ENCODE measurements around the gene OR1A1. TPM values are rescaled to one million over a fixed set of nuclear protein-coding genes. Genes with fewer than 3 reads are reported as not detected.

Gene OR1A1
- total RNA-seq, 1 experiment from 2014 or later, result not detected

GRCh38 chr17:3260600-3260999, 53.1 kb downstream of the OR1A1 start:
- Mint-ChIP-seq H3K4me1 (no peaks in the 10 kb centered on the region), H3K36me3 (ENCODE audit: insufficient read depth in 1 of 3, low read depth in 3 of 3) (peaks cover 12 to 39% (median 18%) of the 10 kb centered on the region in 3 experiments; a peak in 6 of 7 replicates), H3K4me3 (no peak overlapping the region), H3K27me3 (ENCODE audit: low read depth) (no peaks in the 10 kb centered on the region; the same call in 1 of the 2 replicates), H3K9me3 (peaks cover 71 to 84% of the 10 kb centered on the region in 2 experiments), H3K27ac (no peak overlapping the region)
- no peak for DNase-seq
- H2BK15ac ChIP-seq (ENCODE audit: low read depth, low read length), result no peak overlapping the region
- H2AFZ ChIP-seq (ENCODE audit: low read length), result no peak overlapping the region
- H3K9ac ChIP-seq (ENCODE audit: extremely low read depth, insufficient read length, low read length), result no peak overlapping the region
- H4K5ac ChIP-seq (ENCODE audit: insufficient read length, low read depth, low read length), result no peak overlapping the region
- TF ChIP-seq CTCF (conservative IDR thresholded peaks at IDR 0.05), result no peak
- no peak overlapping the region for H4K8ac ChIP-seq (replicated peaks; ENCODE audit: insufficient read length, low read depth, low read length)
- no peak overlapping the region for H2BK12ac ChIP-seq (ENCODE audit: insufficient read length, low read depth, low read length)
- no peak overlapping the region for H2BK5ac ChIP-seq (ENCODE audit: insufficient read length, low read length)
- no peaks in the 10 kb centered on the region for H4K20me1 ChIP-seq (ENCODE audit: control insufficient read depth, insufficient read depth, insufficient read length)
- no peaks in the 10 kb centered on the region for H3K23me2 ChIP-seq (ENCODE audit: insufficient read length, low read depth, low read length, poor library complexity, severe bottlenecking)
- peaks cover 66% of the 10 kb centered on the region for H3K9me3 ChIP-seq (ENCODE audit: control insufficient read depth, low read depth, low read length)
- no peak overlapping the region for H3K4me2 ChIP-seq (ENCODE audit: insufficient read depth, insufficient read length, low read length)
- H2BK120ac ChIP-seq (ENCODE audit: low read depth, low read length, poor library complexity, severe bottlenecking), result no peak overlapping the region
- H3K27me3 ChIP-seq (ENCODE audit: insufficient read depth, low read length), result no peaks in the 10 kb centered on the region
- no peaks in the 10 kb centered on the region for H3K4me1 ChIP-seq (ENCODE audit: insufficient read depth, low read length)
- no peak overlapping the region for H3K56ac ChIP-seq (ENCODE audit: insufficient read length, low read depth, low read length)
- no peak overlapping the region for H3K18ac ChIP-seq (ENCODE audit: insufficient read length, low read depth, low read length)
- no peak overlapping the region for H4K91ac ChIP-seq (ENCODE audit: insufficient read length, low read depth, low read length)
- no peak overlapping the region for H3K27ac ChIP-seq (ENCODE audit: insufficient read length, low read depth, low read length)
- no peak overlapping the region for H2AK5ac ChIP-seq (ENCODE audit: insufficient read length, low read length)
- no peak overlapping the region for H3K14ac ChIP-seq (ENCODE audit: insufficient read depth, low read length)
- H3K79me2 ChIP-seq (ENCODE audit: insufficient read depth, low read length), result no peaks in the 10 kb centered on the region
- WGBS (ENCODE audit: extremely low coverage, insufficient read length, low lambda C conversion rate), result no CpG with 5 or more reads among the region's 13 CpGs
- H3T11ph ChIP-seq (ENCODE audit: low read length), result no peak overlapping the region
- H3K4ac ChIP-seq (ENCODE audit: low read depth, low read length), result no peak overlapping the region
- H3K79me1 ChIP-seq (ENCODE audit: insufficient read depth, low read depth, low read length, poor library complexity, severe bottlenecking), result no peaks in the 10 kb centered on the region
- H2BK20ac ChIP-seq (ENCODE audit: low read depth, low read length, poor library complexity, severe bottlenecking), result no peak overlapping the region
- no peak overlapping the region for H3K23ac ChIP-seq (ENCODE audit: insufficient read length, low read depth, low read length)

Other genes with a start within 250 kb of the OR1A1 start
- gene OR1D5, start 144.1 kb upstream of the OR1A1 start, total RNA-seq (2021), result not detected in 2 replicates
- not detected in 2 replicates for gene OR1D2, start 103.2 kb upstream of the OR1A1 start, total RNA-seq (2021)
- not detected in 2 replicates for gene OR1G1, start 80.1 kb upstream of the OR1A1 start, total RNA-seq (2021)
- gene OR1A2, start 10.1 kb upstream of the OR1A1 start, total RNA-seq (2021), result not detected in 2 replicates
- not detected in 2 replicates for gene OR3A1, start 90.7 kb downstream of the OR1A1 start, total RNA-seq (2021)
- not detected in 2 replicates for gene OR3A2, start 178.6 kb downstream of the OR1A1 start, total RNA-seq (2021)
- not detected in 2 replicates for gene OR1E1, start 190.7 kb downstream of the OR1A1 start, total RNA-seq (2021)
- not detected in 2 replicates for gene OR3A3, start 203.7 kb downstream of the OR1A1 start, total RNA-seq (2021)
- gene OR1E2, start 226.2 kb downstream of the OR1A1 start, total RNA-seq (2021), result not detected in 2 replicates